GM12872 (cell line): ENCODE measurements around the gene TGFB2.

Source experiments
- CTCF ChIP-seq: IDR thresholded peaks from 3 replicates; pipeline ENCODE4 v1.5.1; 2011; ENCODE audit warnings: low read depth, mild to moderate bottlenecking, low read length, moderate library complexity; ENCODE audit not compliant: insufficient read depth

Gene TGFB2

GRCh38 chr1:218431476-218431875 is 86.3 kb downstream of the TGFB2 start:
- TF ChIP-seq CTCF = no peak

- TF ChIP-seq CTCF = no peak
These were observed 88.6 kb downstream of the TGFB2 start for GRCh38 chr1:218433744-218434143.

GRCh38 chr1:218435528-218435927 is 90.4 kb downstream of the TGFB2 start:
- TF ChIP-seq CTCF = no peak

- no peak for TF ChIP-seq CTCF
These were observed 91.2 kb downstream of the TGFB2 start for GRCh38 chr1:218436346-218436745.

GRCh38 chr1:218436997-218437396 is 91.9 kb downstream of the TGFB2 start:
- TF ChIP-seq CTCF = no peak

GRCh38 chr1:218439541-218440295 is 94.6 kb downstream of the TGFB2 start:
- TF ChIP-seq CTCF = no peak

GRCh38 chr1:218443255-218443654 is 98.1 kb downstream of the TGFB2 start:
- no peak for TF ChIP-seq CTCF

GRCh38 chr1:218444173-218444572 is 99.0 kb downstream of the TGFB2 start:
- TF ChIP-seq CTCF = no peak
